HCT116 (cell line): ENCODE data around the gene PARP6. TPM values are rescaled to one million over a fixed set of nuclear protein-coding genes. Genes with fewer than 3 reads are reported as not detected.

Source experiments
- ATAC-seq: fragments of 200-7000 bp; cut with Tn5 transposase; 2 replicates; pipeline ENCODE4 v1.9.1; 2020; ENCODE audit warnings: mild to moderate bottlenecking, moderate library complexity
- BruUV-seq: library from RNA; stranded (reverse); fragments of 400-500 nt; replicated peaks from 2 replicates; lab custom pipeline; 2021; lab: Mats Ljungman, UMichigan
- CTCF ChIA-PET: fragments of 300-600 bp; sonication (Branson Sonifier 250); formaldehyde crosslinking; loops from one replicate; lab custom pipeline; 2021; ENCODE audit warnings: antibody characterized with exemption; lab: Charles Lee
- POLR2A ChIA-PET: fragments of 300-600, 350-600 bp; sonication (Branson Sonifier 250); formaldehyde crosslinking; loops from one replicate; lab custom pipeline; 2021; ENCODE audit warnings: antibody characterized with exemption; lab: Charles Lee
- RAD21 ChIA-PET, 2 experiments: fragments of 300-600 bp; sonication (Branson Sonifier 250); formaldehyde crosslinking; loops; one replicate each; lab custom pipeline; 2023; ENCODE audit warnings: low total read pairs in 2 of 2; ENCODE audit not compliant: uncharacterized antibody in 2 of 2, unreplicated experiment in 2 of 2, low non-redundant PET in 1 of 2; lab: Charles Lee
- DNase-seq: peaks from one replicate; pipeline ENCODE4 v3.0.0-alpha.2; 2010; ENCODE audit warnings: low read depth, low spot score
- H2AFZ ChIP-seq: fragments of 200-600 bp; shearing (Covaris generic), sonication (generic); 2 replicates; pipeline ENCODE4 v1.6.1; 2017; ENCODE audit warnings: low read depth, mixed run types, mixed read lengths, antibody characterized with exemption, low read length; ENCODE audit not compliant: poor library complexity, severe bottlenecking
- H3K27ac ChIP-seq: 2 replicates; pipeline ENCODE4 v1.5.1; 2012; ENCODE audit warnings: low read depth, low read length
- H3K27me3 ChIP-seq: fragments of 200-600 bp; sonication (generic); 2 replicates; pipeline ENCODE4 v1.6.1; 2016; ENCODE audit warnings: mixed run types, low read length, mixed read lengths; ENCODE audit not compliant: insufficient read depth
- H3K36me3 ChIP-seq, 2 experiments: fragments of 200-500 bp in 1 of 2; fragments of 200-600 bp in 1 of 2; sonication (Bioruptor generic) in 1 of 2; sonication (generic) in 1 of 2; 2 replicates each; pipeline versions ENCODE4 v1.5.1 to v1.6.1; 2014 to 2016; ENCODE audit warnings: low read length in 2 of 2, inconsistent platforms in 1 of 2, mixed read lengths in 1 of 2, mixed run types in 1 of 2; ENCODE audit not compliant: insufficient read depth in 2 of 2, control insufficient read depth in 1 of 2
- H3K4me1 ChIP-seq, 2 experiments: fragments of 200-600 bp in 1 of 2; sonication (generic) in 1 of 2; 2 replicates each; pipeline versions ENCODE4 v1.5.1 to v1.6.1; 2012 to 2017; ENCODE audit warnings: low read length in 2 of 2, inconsistent platforms in 1 of 2, mild to moderate bottlenecking in 1 of 2, mixed read lengths in 1 of 2, mixed run types in 1 of 2, moderate library complexity in 1 of 2; ENCODE audit not compliant: insufficient read depth in 2 of 2, control insufficient read depth in 1 of 2
- H3K4me2 ChIP-seq: fragments of 200-600 bp; sonication (generic); 2 replicates; pipeline ENCODE4 v1.6.1; 2017; ENCODE audit warnings: mixed run types, low read length, mixed read lengths
- H3K4me3 ChIP-seq, 2 experiments: fragments of 200-600 bp in 1 of 2; sonication (generic) in 1 of 2; replicated peaks in 1 of 2; 2 replicates each; pipeline ENCODE4 v1.5.1; 2011 to 2016; ENCODE audit warnings: low read length in 2 of 2, control low read depth in 1 of 2, low read depth in 1 of 2, mild to moderate bottlenecking in 1 of 2, mixed read lengths in 1 of 2, mixed run types in 1 of 2
- H3K79me2 ChIP-seq: fragments of 200-600 bp; sonication (generic); 2 replicates; pipeline ENCODE4 v1.6.1; 2017; ENCODE audit warnings: mild to moderate bottlenecking, mixed run types, low read length, moderate library complexity, mixed read lengths; ENCODE audit not compliant: insufficient read depth
- H3K9ac ChIP-seq: fragments of 200-600 bp; sonication (generic); 2 replicates; pipeline ENCODE4 v1.6.1; 2016; ENCODE audit warnings: low read length, mixed read lengths
- H3K9me2 ChIP-seq: fragments of 200-600 bp; sonication (generic), shearing (Covaris generic); 2 replicates; pipeline ENCODE4 v1.6.1; 2017; ENCODE audit warnings: mixed run types, mild to moderate bottlenecking, moderate library complexity; ENCODE audit not compliant: insufficient read depth
- H3K9me3 ChIP-seq, 2 experiments: fragments of 200-500 bp in 1 of 2; fragments of 200-600 bp in 1 of 2; sonication (Bioruptor generic) in 1 of 2; sonication (generic) in 1 of 2; 2 replicates each; pipeline ENCODE4 v1.6.1; 2014 to 2017; ENCODE audit warnings: low read length in 2 of 2, mixed read lengths in 2 of 2, inconsistent platforms in 1 of 2, low read depth in 1 of 2, mild to moderate bottlenecking in 1 of 2, mixed run types in 1 of 2, moderate library complexity in 1 of 2; ENCODE audit not compliant: control insufficient read depth in 1 of 2, insufficient read depth in 1 of 2
- H4K20me1 ChIP-seq: fragments of 200-600 bp; sonication (generic), shearing (Covaris generic); 2 replicates; pipeline ENCODE4 v1.6.1; 2017; ENCODE audit warnings: mixed run types, mild to moderate bottlenecking, moderate library complexity; ENCODE audit not compliant: insufficient read depth
- CBX3 ChIP-seq: IDR thresholded peaks from 2 replicates; pipeline ENCODE4 v1.6.1; 2012; ENCODE audit warnings: low read depth
- EZH2 ChIP-seq: fragments of 200-600 bp; sonication (generic); IDR thresholded peaks from 2 replicates; pipeline ENCODE4 v1.6.1; 2017; ENCODE audit warnings: antibody characterized with exemption, mixed run types
- EZH2phosphoT487 ChIP-seq: fragments of 200-600 bp; IDR thresholded peaks from 2 replicates; pipeline ENCODE4 v1.6.1; 2018; ENCODE audit warnings: antibody characterized with exemption, borderline replicate concordance
- JUND ChIP-seq: IDR thresholded peaks from 2 replicates; pipeline ENCODE4 v1.6.1; 2012
- MAX ChIP-seq: IDR thresholded peaks from 2 replicates; pipeline ENCODE4 v1.6.1; 2012
- POLR2A ChIP-seq: IDR thresholded peaks from 2 replicates; pipeline ENCODE4 v1.7.0; 2011; ENCODE audit warnings: borderline replicate concordance; ENCODE audit not compliant: insufficient read depth, insufficient read length; ENCODE audit errors: extremely low read depth
- SP1 ChIP-seq: IDR thresholded peaks from 2 replicates; pipeline ENCODE4 v1.6.1; 2012; ENCODE audit warnings: low read depth
- intact Hi-C: fragments of 100-400 bp; cut with micrococcal nuclease; formaldehyde crosslinking; loops from 2 replicates; pipeline ENCODE4 v1.10.0; 2022
- total RNA-seq: library from RNA; stranded (reverse); gene quantifications from one replicate; pipeline ENCODE4 v1.2.1, GENCODE V29; 2021; ENCODE audit not compliant: unreplicated experiment
- TF ChIP-seq, protein P1 (sequence below): IDR thresholded peaks from 2 replicates; pipeline ENCODE4 v1.6.1; 2012; ENCODE audit warnings: low read depth

Gene PARP6
- total RNA-seq, 1 experiment from 2014 or later: 67.9 TPM

DNA sequence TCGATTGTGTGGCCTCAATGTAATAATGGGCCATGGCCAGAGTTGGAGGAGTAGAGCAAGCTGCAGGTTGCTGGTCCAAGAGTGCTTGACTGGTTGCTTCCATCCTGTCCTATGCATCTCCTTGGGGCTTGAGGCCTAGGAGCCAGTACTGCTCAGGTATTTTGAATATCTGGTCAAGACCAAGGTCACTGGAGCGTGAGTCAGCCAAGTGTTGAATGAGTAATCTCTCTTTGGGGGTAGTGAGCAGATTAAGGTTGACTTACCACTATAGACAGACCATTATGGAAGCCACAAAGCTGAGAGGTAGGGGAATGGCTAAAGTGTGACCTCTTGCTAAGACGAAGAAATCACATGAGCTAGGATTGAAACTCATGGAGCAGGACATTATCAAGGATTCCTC lies 9.4 kb upstream of the PARP6 start:
- H3K4me2 ChIP-seq: no peak overlapping the region
- POLR2A ChIA-PET: no interaction called here
- H2AFZ ChIP-seq: no peak overlapping the region
- DNase-seq (no peak), ATAC-seq (no peak)
- H3K9me3 ChIP-seq: no peaks in the 10 kb centered on the region
- no peak overlapping the region for H3K4me3 ChIP-seq
- BruUV-seq: no TSS peak
- TF ChIP-seq MAX (no peak), EZH2 (no peak), EZH2phosphoT487 (no peak), POLR2A (no peak), CBX3 (no peak), SP1 (no peak), JUND (no peak)
- TF ChIP-seq, protein P1, sequence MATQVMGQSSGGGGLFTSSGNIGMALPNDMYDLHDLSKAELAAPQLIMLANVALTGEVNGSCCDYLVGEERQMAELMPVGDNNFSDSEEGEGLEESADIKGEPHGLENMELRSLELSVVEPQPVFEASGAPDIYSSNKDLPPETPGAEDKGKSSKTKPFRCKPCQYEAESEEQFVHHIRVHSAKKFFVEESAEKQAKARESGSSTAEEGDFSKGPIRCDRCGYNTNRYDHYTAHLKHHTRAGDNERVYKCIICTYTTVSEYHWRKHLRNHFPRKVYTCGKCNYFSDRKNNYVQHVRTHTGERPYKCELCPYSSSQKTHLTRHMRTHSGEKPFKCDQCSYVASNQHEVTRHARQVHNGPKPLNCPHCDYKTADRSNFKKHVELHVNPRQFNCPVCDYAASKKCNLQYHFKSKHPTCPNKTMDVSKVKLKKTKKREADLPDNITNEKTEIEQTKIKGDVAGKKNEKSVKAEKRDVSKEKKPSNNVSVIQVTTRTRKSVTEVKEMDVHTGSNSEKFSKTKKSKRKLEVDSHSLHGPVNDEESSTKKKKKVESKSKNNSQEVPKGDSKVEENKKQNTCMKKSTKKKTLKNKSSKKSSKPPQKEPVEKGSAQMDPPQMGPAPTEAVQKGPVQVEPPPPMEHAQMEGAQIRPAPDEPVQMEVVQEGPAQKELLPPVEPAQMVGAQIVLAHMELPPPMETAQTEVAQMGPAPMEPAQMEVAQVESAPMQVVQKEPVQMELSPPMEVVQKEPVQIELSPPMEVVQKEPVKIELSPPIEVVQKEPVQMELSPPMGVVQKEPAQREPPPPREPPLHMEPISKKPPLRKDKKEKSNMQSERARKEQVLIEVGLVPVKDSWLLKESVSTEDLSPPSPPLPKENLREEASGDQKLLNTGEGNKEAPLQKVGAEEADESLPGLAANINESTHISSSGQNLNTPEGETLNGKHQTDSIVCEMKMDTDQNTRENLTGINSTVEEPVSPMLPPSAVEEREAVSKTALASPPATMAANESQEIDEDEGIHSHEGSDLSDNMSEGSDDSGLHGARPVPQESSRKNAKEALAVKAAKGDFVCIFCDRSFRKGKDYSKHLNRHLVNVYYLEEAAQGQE: no peak
- H3K9me2 ChIP-seq: no peaks in the 10 kb centered on the region
- CTCF ChIA-PET: no interaction called here
- H3K4me1 ChIP-seq: peaks cover 0 to 11% of the 10 kb centered on the region in 2 experiments; a peak in 1 of 4 replicates
- RAD21 ChIA-PET: no interaction called here
- no peaks in the 10 kb centered on the region for H3K36me3 ChIP-seq
- H3K9ac ChIP-seq: no peak overlapping the region
- no peaks in the 10 kb centered on the region for H3K27me3 ChIP-seq
- intact Hi-C loops: no loop called here
- no peak overlapping the region for H3K27ac ChIP-seq
- H3K79me2 ChIP-seq: no peaks in the 10 kb centered on the region
- no peaks in the 10 kb centered on the region for H4K20me1 ChIP-seq
